ENCODE results near the gene DISC1.
"Not testable (repeated sequence)": the region's sequence is repeated elsewhere in the genome, so short reads cannot be mapped to it uniquely, and the experiment has no call there.

DISC1 gene

DNA sequence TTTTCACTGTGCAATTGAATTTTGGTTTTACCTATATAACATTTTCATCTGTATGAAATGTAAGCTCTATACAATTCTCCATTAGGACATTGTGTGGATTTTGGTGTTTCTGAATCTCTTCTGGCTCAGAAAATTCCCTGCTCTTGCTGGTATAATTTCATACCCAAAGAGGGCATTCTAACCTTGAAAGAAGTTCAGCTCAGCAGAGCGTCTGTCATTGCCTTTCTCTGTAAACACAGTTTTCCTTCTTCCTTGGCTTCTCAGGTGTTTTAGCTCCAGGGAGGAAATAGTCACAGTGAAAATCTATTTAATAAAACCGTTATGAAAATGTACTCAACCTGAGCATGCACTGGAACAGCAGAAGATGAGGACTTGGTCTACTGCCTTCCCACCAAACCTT lies 16.0 kb downstream of the DISC1 start:
- no peak for FAIRE-seq
- no peak for TF ChIP-seq POLR2A (IDR thresholded peaks at IDR 0.05; ENCODE audit: low read depth, low read length)
- no peak for TF ChIP-seq TAF1 (IDR thresholded peaks at IDR 0.05; ENCODE audit: borderline replicate concordance, low read depth, low read length)
- no peak for TF ChIP-seq POLR2AphosphoS5 (IDR thresholded peaks at IDR 0.05; ENCODE audit: low read depth, low read length)
- no peak for DNase-seq (ENCODE audit: insufficient read length)

DNA sequence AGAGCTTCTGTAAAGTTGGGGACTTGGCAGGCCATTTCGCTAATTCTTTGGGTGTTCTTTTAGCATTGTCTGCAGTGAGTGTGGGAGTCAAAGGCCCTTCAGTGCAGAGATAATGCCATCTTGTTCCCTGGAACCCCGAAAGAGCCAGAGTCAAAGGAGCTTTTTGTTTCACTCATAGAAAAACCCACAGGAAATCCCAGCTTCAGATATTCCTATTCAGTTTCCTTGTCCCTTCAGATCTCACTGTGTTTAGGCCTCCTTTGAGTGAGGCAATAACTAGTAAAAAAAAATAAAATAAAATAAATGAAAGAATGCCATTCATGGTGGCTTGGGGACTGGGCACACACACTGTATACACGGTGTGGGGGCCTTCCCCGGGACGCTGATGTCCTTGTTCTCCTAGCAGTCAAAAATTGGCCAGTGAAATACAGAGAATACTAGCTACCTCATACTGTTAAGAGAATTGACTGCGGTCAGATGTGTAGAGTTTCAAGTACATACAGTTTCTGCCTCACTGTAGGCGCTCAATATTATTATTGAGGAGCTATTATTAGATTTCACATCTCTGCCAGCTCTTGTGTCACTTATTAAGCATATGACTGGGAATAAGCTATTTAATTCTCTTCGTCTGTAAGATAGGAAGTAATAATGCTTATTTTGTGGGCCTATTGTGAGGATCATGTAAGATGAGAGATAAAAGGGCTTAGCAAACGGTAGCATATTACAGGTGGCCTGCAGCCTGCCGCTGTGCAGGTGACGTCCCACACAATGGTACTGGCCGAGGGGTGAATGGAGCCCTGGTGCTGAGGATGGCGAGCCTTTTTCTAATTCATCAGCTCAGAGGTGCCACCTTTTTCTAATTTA lies 16.7 kb downstream of the DISC1 start:
- TF ChIP-seq POLR2A (IDR thresholded peaks at IDR 0.05; ENCODE audit: low read depth, low read length) (no peak), POLR2AphosphoS5 (IDR thresholded peaks at IDR 0.05; ENCODE audit: low read depth, low read length) (no peak)
- FAIRE-seq = no peak
- DNase-seq (ENCODE audit: insufficient read length) = no peak

DNA sequence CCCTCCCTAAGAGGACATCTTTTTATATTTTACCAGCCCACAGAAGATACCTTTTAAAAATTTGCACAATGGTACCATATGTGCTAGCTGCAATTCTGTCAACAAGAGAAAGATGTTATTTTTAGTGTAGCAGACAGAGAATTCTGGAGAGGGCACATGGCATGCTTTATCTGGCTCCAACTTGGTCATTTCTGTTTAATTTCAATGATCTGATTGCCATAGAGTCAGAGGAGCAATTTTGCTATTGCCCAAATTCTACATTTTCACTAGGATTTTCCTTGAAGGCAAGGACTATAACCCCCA lies 17.3 kb downstream of the DISC1 start:
- TF ChIP-seq POLR2AphosphoS5 (IDR thresholded peaks at IDR 0.05; ENCODE audit: low read depth, low read length) (no peak), POLR2A (IDR thresholded peaks at IDR 0.05; ENCODE audit: low read depth, low read length) (no peak), TAF1 (IDR thresholded peaks at IDR 0.05; ENCODE audit: borderline replicate concordance, low read depth, low read length) (no peak)
- no peak for FAIRE-seq
- DNase-seq (ENCODE audit: insufficient read length) = no peak

DNA sequence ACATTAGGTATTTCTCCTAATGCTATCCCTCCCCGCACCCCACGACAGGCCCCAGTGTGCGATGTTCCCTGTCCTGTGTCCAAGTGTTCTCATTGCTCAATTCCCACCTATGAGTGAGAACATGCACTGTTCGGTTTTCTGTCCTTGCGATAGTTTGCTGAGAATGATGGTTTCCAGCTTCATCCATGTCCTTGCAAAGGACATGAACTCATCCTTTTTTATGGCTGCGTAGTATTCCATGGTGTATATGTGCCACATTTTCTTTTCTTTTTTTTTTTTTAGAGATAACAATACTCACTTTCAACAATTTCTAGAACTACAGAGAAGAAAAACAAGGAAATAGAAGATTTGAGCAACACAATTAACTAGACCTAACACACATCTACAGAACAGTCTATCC lies 19.0 kb downstream of the DISC1 start:
- DNase-seq (ENCODE audit: insufficient read length); FAIRE-seq: not testable (repeated sequence)

DNA sequence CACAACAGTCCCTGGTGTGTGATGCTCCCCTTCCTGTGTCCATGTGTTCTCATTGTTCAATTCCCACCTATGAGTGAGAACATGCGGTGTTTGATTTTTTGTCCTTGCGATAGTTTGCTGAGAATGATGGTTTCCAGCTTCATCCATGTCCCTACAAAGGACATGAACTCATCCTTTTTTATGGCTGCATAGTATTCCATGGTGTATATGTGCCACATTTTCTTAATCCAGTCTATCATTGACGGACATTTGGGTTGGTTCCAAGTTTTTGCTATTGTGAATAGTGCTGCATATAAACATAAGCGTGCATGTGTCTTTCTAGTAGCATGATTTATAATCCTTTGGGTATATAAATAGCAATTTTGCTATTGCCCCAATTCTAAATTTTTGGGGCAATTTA lies 19.6 kb downstream of the DISC1 start:
- not testable (repeated sequence) for DNase-seq (ENCODE audit: insufficient read length); FAIRE-seq

DNA sequence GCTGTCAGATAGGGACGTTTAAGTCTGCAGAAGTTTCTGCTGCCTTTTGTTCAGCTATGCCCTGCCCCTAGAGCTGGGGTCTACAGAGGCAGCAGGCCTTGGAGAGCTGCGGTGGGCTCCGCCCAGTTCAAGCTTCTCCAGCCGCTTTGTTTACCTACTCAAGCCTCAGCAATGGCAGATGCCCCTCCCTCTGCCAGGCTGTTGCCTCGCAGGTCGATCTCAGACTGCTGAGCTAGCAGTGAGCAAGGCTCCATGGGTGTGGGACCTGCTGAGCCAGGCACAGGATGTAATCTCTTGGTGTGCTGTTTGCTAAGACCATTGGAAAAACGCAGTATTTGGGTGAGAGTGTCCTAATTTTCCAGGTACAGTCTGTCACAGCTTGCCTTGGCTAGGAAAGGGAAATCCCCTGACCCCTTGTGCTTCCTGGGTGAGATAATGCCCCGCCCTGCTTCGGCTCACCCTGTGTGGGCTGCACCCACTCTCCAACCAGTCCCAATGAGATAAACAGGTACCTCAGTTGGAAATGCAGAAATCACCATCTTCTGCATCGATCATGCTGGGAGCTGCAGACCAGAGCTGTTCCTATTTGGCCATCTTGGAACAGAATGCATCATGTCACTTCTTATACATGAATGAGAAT lies 25.2 kb downstream of the DISC1 start:
- not testable (repeated sequence) for FAIRE-seq; DNase-seq (ENCODE audit: insufficient read length)

DNA sequence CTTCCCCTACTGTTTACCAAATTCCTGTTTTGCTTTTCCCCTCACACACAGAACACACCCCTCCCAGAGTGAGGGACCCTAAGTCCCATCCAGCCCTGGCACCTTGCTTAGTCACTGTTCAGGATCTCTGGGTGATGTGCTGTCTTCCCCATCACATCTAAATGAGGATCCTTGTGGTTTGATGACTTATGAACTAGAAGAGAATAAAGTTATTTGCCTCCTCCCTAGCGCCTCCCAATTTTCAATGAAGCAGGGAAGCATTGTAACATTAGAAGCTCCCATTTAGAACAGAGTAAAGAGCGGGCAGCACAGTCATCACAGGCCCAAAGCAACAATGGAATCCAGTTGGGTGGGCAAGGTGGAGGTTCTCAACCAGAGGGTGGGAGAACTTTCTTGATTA lies 27.0 kb downstream of the DISC1 start:
- FAIRE-seq (no peak), DNase-seq (ENCODE audit: insufficient read length) (no peak)
- TF ChIP-seq POLR2AphosphoS5 (IDR thresholded peaks at IDR 0.05; ENCODE audit: low read depth, low read length) = no peak
- no peak for TF ChIP-seq POLR2A (IDR thresholded peaks at IDR 0.05; ENCODE audit: low read depth, low read length)
- no peak for TF ChIP-seq TAF1 (IDR thresholded peaks at IDR 0.05; ENCODE audit: borderline replicate concordance, low read depth, low read length)

DNA sequence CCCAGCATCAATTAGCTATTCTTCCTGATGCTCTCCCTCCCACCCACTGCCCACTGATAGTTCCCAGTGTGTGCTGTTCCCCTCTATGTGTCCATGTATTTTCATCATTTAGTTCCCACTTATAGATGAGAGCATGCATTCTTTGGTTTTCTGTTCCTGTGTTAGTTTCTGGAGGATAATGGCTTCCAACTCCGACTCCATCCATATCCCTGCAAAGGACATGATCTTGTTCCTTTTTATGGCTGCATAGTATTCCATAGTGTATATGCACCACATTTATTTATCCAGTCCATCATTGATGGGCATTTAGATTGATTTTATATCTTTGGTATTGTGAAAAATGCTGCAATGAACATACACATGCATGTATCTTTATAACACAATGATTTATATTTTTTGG lies 30.2 kb downstream of the DISC1 start:
- DNase-seq (ENCODE audit: insufficient read length) (no peak), FAIRE-seq (no peak)
- no peak for TF ChIP-seq POLR2A (IDR thresholded peaks at IDR 0.05; ENCODE audit: low read depth, low read length)
- no peak for TF ChIP-seq POLR2AphosphoS5 (IDR thresholded peaks at IDR 0.05; ENCODE audit: low read depth, low read length)
- TF ChIP-seq TAF1 (IDR thresholded peaks at IDR 0.05; ENCODE audit: borderline replicate concordance, low read depth, low read length) = no peak

DNA sequence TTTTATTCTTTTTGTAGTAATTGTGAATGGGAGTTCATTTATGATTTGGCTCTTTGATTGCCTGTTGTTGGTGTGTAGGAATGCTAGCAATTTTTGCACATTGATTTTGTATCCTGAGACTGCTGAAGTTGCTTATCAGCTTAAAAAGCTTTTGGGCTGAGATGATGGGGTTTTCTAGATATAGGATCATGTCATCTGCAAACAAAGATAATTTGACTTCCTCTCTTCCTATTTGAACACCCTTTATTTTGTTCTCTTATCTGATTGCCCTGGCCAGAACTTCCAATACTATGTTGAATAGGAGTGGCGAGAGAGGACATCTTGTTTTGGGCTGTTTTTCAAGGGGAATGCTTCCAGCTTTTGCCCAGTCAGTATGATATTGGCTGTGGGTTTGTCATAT lies 31.6 kb downstream of the DISC1 start:
- not testable (repeated sequence) for FAIRE-seq; DNase-seq (ENCODE audit: insufficient read length)

DNA sequence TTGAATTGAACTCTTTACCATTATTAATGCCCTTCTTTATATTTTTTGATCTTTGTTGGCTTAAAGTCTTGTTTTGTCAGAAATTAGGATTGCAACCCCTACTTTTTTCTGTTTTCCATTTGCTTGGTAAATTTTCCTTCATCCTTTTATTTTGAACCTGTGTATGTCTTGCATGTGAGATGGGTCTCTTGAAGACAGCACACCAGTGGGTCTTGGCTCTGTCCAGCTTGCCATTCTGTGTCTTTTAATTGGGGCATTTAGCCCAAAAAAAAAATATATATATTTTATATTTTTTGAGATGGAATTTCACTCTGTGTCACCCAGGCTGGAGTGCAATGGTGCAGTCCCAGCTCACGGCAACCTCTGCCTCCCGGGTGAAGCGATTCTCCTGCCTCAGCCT lies 33.6 kb downstream of the DISC1 start:
- TF ChIP-seq TAF1 (IDR thresholded peaks at IDR 0.05; ENCODE audit: borderline replicate concordance, low read depth, low read length) (no peak), POLR2AphosphoS5 (IDR thresholded peaks at IDR 0.05; ENCODE audit: low read depth, low read length) (no peak), POLR2A (IDR thresholded peaks at IDR 0.05; ENCODE audit: low read depth, low read length) (no peak)
- DNase-seq (ENCODE audit: insufficient read length) (no peak), FAIRE-seq (no peak)

DNA sequence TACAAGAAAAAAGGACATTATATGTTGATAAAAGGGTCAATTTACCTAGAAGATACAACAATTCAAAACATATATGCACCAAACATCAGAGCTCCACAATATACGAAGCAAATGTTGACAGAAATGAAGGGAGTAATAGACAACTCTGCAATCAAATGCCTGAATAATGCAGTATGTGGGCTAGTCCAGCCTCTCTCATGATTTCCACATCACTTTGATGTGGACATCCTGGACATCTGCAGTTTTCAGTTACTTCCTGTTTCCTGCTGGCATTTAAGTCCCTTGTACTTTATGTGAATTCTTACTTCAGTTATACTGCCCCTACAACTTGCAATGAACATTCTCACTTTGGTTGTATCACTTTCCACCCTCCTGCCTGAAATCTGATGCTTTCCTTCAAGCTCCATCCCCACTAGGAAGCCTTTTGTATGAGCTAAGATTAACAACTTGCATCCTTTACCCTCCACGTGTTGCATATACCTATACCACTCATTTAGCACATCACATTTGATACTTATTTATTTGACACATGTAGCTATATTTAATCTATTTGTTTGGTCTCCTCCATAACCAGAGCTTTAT lies 36.7 kb downstream of the DISC1 start:
- no peak for FAIRE-seq
- TF ChIP-seq POLR2AphosphoS5 (IDR thresholded peaks at IDR 0.05; ENCODE audit: low read depth, low read length) (no peak), TAF1 (IDR thresholded peaks at IDR 0.05; ENCODE audit: borderline replicate concordance, low read depth, low read length) (no peak), POLR2A (IDR thresholded peaks at IDR 0.05; ENCODE audit: low read depth, low read length) (no peak)

DNA sequence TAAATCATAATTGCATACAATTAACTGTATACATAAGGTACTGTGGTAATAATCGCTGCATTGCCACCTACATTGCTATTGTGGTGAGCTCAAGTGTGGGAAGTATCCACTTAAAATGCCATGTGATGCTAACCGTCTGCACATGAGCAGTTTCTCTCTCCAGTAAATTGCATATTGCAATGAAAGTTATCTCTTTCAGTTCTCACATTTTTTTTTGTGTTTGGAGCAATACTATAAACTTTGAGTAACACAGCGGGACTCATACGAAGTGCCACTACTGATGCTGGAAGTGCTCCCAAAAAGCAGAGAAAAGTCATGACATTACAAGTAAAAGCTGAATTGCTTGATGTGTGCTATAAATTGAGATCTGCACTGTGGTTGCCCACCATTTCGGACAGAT lies 38.5 kb downstream of the DISC1 start:
- TF ChIP-seq POLR2AphosphoS5 (IDR thresholded peaks at IDR 0.05; ENCODE audit: low read depth, low read length) (no peak), POLR2A (IDR thresholded peaks at IDR 0.05; ENCODE audit: low read depth, low read length) (no peak), TAF1 (IDR thresholded peaks at IDR 0.05; ENCODE audit: borderline replicate concordance, low read depth, low read length) (no peak)
- no peak for FAIRE-seq
- no peak for DNase-seq (ENCODE audit: insufficient read length)

More for the DNA sequence above, 36.7 kb downstream of the DISC1 start:
- no peak for DNase-seq (ENCODE audit: insufficient read length)

DNA sequence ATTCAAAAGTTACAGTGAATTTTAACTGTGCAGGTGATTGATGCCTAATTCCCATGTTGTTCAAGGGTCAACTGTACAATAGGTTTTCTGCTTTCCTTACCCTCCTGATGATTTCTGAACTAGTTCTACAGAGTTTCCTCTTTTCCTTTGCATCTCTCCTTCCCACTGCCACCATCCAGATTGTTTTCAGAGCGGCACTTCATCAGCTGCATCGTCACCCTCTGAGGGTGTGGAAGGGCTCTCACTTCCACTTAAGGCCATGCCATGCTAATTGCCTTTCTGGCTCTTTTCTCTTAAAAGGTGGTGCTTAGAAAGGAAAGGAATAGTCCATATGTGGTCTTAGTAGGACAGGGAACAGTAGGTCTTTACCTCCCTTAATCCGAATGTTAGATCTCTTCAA lies 39.1 kb downstream of the DISC1 start:
- no peak for DNase-seq (ENCODE audit: insufficient read length)
- FAIRE-seq = no peak
- TF ChIP-seq POLR2AphosphoS5 (IDR thresholded peaks at IDR 0.05; ENCODE audit: low read depth, low read length) = no peak
- no peak for TF ChIP-seq POLR2A (IDR thresholded peaks at IDR 0.05; ENCODE audit: low read depth, low read length)
- no peak for TF ChIP-seq TAF1 (IDR thresholded peaks at IDR 0.05; ENCODE audit: borderline replicate concordance, low read depth, low read length)

Measured in GM12892 (cell line).